HepG2 (cell line): ENCODE results near the gene KAT6B. TPM values are rescaled to one million over a fixed set of nuclear protein-coding genes. Genes with fewer than 3 reads are reported as not detected.

ENCODE experiments used
- ATAC-seq: fragments of 200-7000 bp; cut with Tn5 transposase; 3 replicates; pipeline ENCODE4 v1.9.1; 2020; ENCODE audit warnings: mild to moderate bottlenecking, moderate library complexity
- BruUV-seq: library from RNA; stranded (reverse); fragments of 400-500 nt; replicated peaks from 2 replicates; lab custom pipeline; 2021; lab: Mats Ljungman, UMichigan
- CTCF ChIA-PET: fragments of 300-600 bp; formaldehyde crosslinking; extraction: SDS; loops from one replicate; lab custom pipeline; 2021; ENCODE audit warnings: low total read pairs, inconsistent platforms, low intra/inter-chr PET ratio; lab: Yijun Ruan, JAX
- POLR2A ChIA-PET: fragments of 350-600 bp; sonication (Branson Sonifier 250); formaldehyde crosslinking; loops from one replicate; lab custom pipeline; 2020; ENCODE audit warnings: antibody characterized with exemption, inconsistent platforms; lab: Yijun Ruan, JAX
- DNase-seq: peaks from one replicate; pipeline ENCODE4 v3.0.0-alpha.2; 2015; ENCODE audit warnings: low spot score
- FAIRE-seq: peaks from 3 replicates; lab custom pipeline; 2011; peaks lifted over from hg19 to GRCh38; lab: Jason Lieb, UNC
- H2AFZ ChIP-seq: one replicate; pipeline ENCODE4 v1.6.1; 2011; ENCODE audit warnings: low read length, inconsistent platforms
- H3K27ac ChIP-seq: fragments of 300-600 bp; 3 replicates; pipeline ENCODE4 v1.8.0; 2011; ENCODE audit warnings: mixed run types, mild to moderate bottlenecking, mixed read lengths, low read length, inconsistent platforms; ENCODE audit not compliant: insufficient read depth; ENCODE audit errors: extremely low read length
- H3K27me3 ChIP-seq, 2 experiments: fragments of 200-600 bp in 1 of 2; 2 replicates in 1 of 2; 3 replicates in 1 of 2; pipeline versions ENCODE4 v1.6.0 to v1.8.0; 2011; ENCODE audit warnings: low read length in 2 of 2, mild to moderate bottlenecking in 2 of 2, moderate library complexity in 2 of 2, inconsistent platforms in 1 of 2; ENCODE audit not compliant: insufficient read depth in 2 of 2, control insufficient read depth in 1 of 2
- H3K36me3 ChIP-seq, 2 experiments: fragments of 200-600 bp in 1 of 2; replicated peaks in 1 of 2; 2 replicates in 1 of 2; 3 replicates in 1 of 2; pipeline versions ENCODE4 v1.5.1 to v1.8.0; 2011; ENCODE audit warnings: low read length in 2 of 2, inconsistent platforms in 1 of 2; ENCODE audit not compliant: insufficient read depth in 2 of 2, control insufficient read depth in 1 of 2
- H3K4me1 ChIP-seq: 2 replicates; pipeline ENCODE4 v1.5.1; 2012; ENCODE audit warnings: low read length, inconsistent platforms; ENCODE audit not compliant: insufficient read depth
- H3K4me2 ChIP-seq: 2 replicates; pipeline ENCODE4 v1.6.0; 2011; ENCODE audit warnings: low read depth, low read length, inconsistent platforms
- H3K4me3 ChIP-seq, 3 experiments: fragments of 200-600 bp in 1 of 3; sonication (generic), shearing (Covaris generic) in 1 of 3; replicated peaks in 1 of 3; 2 replicates each; pipeline ENCODE4 v1.5.1; 2011 to 2016; ENCODE audit warnings: low read length in 3 of 3, inconsistent platforms in 2 of 3, low read depth in 2 of 3, mild to moderate bottlenecking in 2 of 3, control low read depth in 1 of 3, mixed read lengths in 1 of 3; ENCODE audit not compliant: insufficient read depth in 1 of 3
- H3K79me2 ChIP-seq: one replicate; pipeline ENCODE4 v1.6.1; 2011; ENCODE audit warnings: low read length, inconsistent platforms; ENCODE audit not compliant: insufficient read depth
- H3K9ac ChIP-seq: 2 replicates; pipeline ENCODE4 v1.6.0; 2011; ENCODE audit warnings: mild to moderate bottlenecking, low read depth, low read length, inconsistent platforms; ENCODE audit not compliant: insufficient read depth
- H3K9me3 ChIP-seq: 2 replicates; pipeline ENCODE4 v1.5.1; 2012; ENCODE audit warnings: mild to moderate bottlenecking, low read length
- H4K20me1 ChIP-seq: 2 replicates; pipeline ENCODE4 v1.6.0; 2011; ENCODE audit warnings: inconsistent platforms, mild to moderate bottlenecking, low read length, moderate library complexity; ENCODE audit not compliant: insufficient read depth
- BHLHE40 ChIP-seq: IDR thresholded peaks from 2 replicates; pipeline ENCODE4 v1.6.1; 2011; ENCODE audit warnings: low read length, improper control_type of control experiment
- DMAP1 ChIP-seq: IDR thresholded peaks from 2 replicates; pipeline ENCODE4 v1.6.1; 2016
- DR1 ChIP-seq: sonication (generic); formaldehyde crosslinking; IDR thresholded peaks from 2 replicates; pipeline ENCODE4 v1.8.0; 2021; ENCODE audit warnings: mild to moderate bottlenecking, missing genetic modification reagents, inconsistent platforms
- HCFC1 ChIP-seq: fragments of 150-350 bp; IDR thresholded peaks from 2 replicates; pipeline ENCODE4 v1.6.1; 2014; ENCODE audit warnings: low read depth, low read length
- MED1 ChIP-seq: sonication (generic); formaldehyde crosslinking; IDR thresholded peaks from 2 replicates; pipeline ENCODE4 v1.4.0; 2020; ENCODE audit warnings: missing genetic modification reagents
- ZBTB3 ChIP-seq: sonication (generic); formaldehyde crosslinking; IDR thresholded peaks from 2 replicates; pipeline ENCODE4 v1.4.0; 2020; ENCODE audit warnings: low read depth, mild to moderate bottlenecking, moderate library complexity, missing genetic modification reagents, borderline replicate concordance
- ZBTB42 ChIP-seq: sonication (generic); formaldehyde crosslinking; IDR thresholded peaks from 2 replicates; pipeline ENCODE4 v1.5.0; 2020; ENCODE audit warnings: mild to moderate bottlenecking, missing genetic modification reagents
- ZNF256 ChIP-seq: sonication (generic); formaldehyde crosslinking; conservative IDR thresholded peaks from 2 replicates; pipeline ENCODE4 v1.4.0; 2020; ENCODE audit warnings: missing genetic modification reagents
- ZNF468 ChIP-seq: sonication (generic); formaldehyde crosslinking; IDR thresholded peaks from 2 replicates; pipeline ENCODE4 v1.8.0; 2022; ENCODE audit warnings: mild to moderate bottlenecking, moderate library complexity, missing genetic modification reagents
- ZNF747 ChIP-seq: sonication (generic); formaldehyde crosslinking; IDR thresholded peaks from 2 replicates; pipeline ENCODE4 v1.8.1; 2023; ENCODE audit warnings: missing genetic modification reagents, mild to moderate bottlenecking, borderline replicate concordance
- ZNF773 ChIP-seq: sonication (generic); formaldehyde crosslinking; IDR thresholded peaks from 2 replicates; pipeline ENCODE4 v1.4.0; 2020; ENCODE audit warnings: missing genetic modification reagents, borderline replicate concordance
- ZNF850 ChIP-seq: sonication (generic); formaldehyde crosslinking; conservative IDR thresholded peaks from 2 replicates; pipeline ENCODE4 v1.9.0; 2021; ENCODE audit warnings: mild to moderate bottlenecking, missing genetic modification reagents
- WGBS: methylation state at CpG from one replicate; pipeline ENCODE4 v1.1.6; 2017; ENCODE audit warnings: low lambda C conversion rate; 5-methylcytosine and 5-hydroxymethylcytosine counted together
- in situ Hi-C: cut with HindIII; loops from 2 replicates; pipeline ENCODE4 v1.10.0; 2017; ENCODE audit warnings: low pct_unique_long_range_greater_than_20kb; ENCODE audit not compliant: extremely low pct_ligation_motif_present
- intact Hi-C: fragments of 100-400 bp; cut with micrococcal nuclease; formaldehyde crosslinking; loops from one replicate; pipeline ENCODE4 v1.10.0; 2022; ENCODE audit not compliant: unreplicated experiment
- polyA plus RNA-seq, 8 experiments: library from polyadenylated mRNA; depleted of rRNA in 3 of 8; stranded (reverse) in 7 of 8; unstranded in 1 of 8; fragments of >200 nt; fragmentation: Illumina TruSeq in 4 of 8; extraction: Trizol in 4 of 8; gene quantifications; 2 replicates each; pipeline versions ENCODE4 v1.2.1 to v1.2.3, GENCODE V29; 2011 to 2016; ENCODE audit warnings: low read depth in 4 of 8, missing spikeins in 1 of 8, mixed read lengths in 1 of 8; ENCODE audit not compliant: insufficient read depth in 1 of 8
- total RNA-seq, 5 experiments: library from RNA; depleted of rRNA; stranded (reverse); fragments of >200 nt; fragmentation: Illumina TruSeq; extraction: Trizol; gene quantifications; 2 replicates each; pipeline ENCODE4 v1.2.3, GENCODE V29; 2016; ENCODE audit warnings: low read depth in 1 of 5
- TF ChIP-seq, protein P1 (sequence below): sonication (generic); formaldehyde crosslinking; IDR thresholded peaks from 2 replicates; pipeline ENCODE4 v1.4.0; 2020; ENCODE audit warnings: missing genetic modification reagents
- TF ChIP-seq, protein P2 (sequence below): sonication (generic); formaldehyde crosslinking; IDR thresholded peaks from 2 replicates; pipeline ENCODE4 v1.4.0; 2020; ENCODE audit warnings: missing genetic modification reagents

Gene KAT6B
- total and polyA plus RNA-seq, 2 of the 13 experiments (the other 11 are each of a cell fraction or from before 2014, with no cell fraction given), result 3.0 to 9.5 TPM

DNA sequence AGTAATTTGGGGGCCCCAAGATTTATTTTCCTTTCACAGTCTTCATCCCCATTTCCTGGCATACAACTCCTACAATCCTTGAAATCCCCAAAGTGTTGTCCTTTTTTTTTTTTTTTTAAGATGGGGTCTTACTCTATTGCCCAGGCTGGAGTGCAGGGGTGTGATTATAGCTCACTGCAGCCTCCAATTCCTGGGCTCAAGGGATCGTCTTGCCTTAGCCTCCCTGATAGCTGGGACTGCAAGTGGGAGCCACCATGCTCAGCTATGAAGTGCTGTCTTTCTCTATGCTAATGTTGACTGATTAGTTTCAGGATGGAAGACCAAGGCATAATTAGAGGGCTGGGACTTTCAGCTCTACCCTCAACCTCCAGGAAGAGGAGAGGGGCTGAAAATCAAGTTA is 41.9 kb upstream of the KAT6B start (continued):
- TF ChIP-seq BHLHE40, result no peak
- TF ChIP-seq ZNF773 (CRISPR knock-in tag), result no peak
- TF ChIP-seq ZBTB42 (CRISPR knock-in tag), result no peak

DNA sequence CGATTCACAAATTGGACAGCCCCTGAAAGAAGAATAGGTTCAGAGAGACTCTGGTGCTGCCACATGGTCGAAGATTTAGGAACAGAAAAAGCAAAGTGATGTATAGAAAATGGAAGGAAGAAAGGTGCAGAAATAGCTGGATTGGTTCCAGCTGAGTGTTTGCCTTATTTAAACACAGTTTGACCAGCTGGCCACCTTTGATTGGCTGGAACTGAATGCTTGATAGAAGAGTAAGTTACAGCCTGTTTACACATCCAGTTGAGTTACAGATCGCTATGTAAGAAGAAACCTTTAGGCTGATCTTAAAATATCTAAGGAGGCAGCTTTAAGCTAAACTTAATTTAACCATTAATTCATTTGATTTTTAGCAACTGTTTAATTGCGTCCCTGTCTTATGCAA is 40.3 kb upstream of the KAT6B start:
- ATAC-seq, result no peak
- BruUV-seq, result no TSS peak
- TF ChIP-seq DMAP1 (CRISPR knock-in tag) (no peak), ZNF468 (CRISPR knock-in tag) (no peak), DR1 (CRISPR knock-in tag) (no peak), MED1 (CRISPR knock-in tag) (no peak), ZNF850 (CRISPR knock-in tag) (no peak), ZNF256 (CRISPR knock-in tag) (no peak), HCFC1 (no peak), ZBTB3 (CRISPR knock-in tag) (no peak), ZNF747 (CRISPR knock-in tag) (no peak)
- TF ChIP-seq, protein P1, sequence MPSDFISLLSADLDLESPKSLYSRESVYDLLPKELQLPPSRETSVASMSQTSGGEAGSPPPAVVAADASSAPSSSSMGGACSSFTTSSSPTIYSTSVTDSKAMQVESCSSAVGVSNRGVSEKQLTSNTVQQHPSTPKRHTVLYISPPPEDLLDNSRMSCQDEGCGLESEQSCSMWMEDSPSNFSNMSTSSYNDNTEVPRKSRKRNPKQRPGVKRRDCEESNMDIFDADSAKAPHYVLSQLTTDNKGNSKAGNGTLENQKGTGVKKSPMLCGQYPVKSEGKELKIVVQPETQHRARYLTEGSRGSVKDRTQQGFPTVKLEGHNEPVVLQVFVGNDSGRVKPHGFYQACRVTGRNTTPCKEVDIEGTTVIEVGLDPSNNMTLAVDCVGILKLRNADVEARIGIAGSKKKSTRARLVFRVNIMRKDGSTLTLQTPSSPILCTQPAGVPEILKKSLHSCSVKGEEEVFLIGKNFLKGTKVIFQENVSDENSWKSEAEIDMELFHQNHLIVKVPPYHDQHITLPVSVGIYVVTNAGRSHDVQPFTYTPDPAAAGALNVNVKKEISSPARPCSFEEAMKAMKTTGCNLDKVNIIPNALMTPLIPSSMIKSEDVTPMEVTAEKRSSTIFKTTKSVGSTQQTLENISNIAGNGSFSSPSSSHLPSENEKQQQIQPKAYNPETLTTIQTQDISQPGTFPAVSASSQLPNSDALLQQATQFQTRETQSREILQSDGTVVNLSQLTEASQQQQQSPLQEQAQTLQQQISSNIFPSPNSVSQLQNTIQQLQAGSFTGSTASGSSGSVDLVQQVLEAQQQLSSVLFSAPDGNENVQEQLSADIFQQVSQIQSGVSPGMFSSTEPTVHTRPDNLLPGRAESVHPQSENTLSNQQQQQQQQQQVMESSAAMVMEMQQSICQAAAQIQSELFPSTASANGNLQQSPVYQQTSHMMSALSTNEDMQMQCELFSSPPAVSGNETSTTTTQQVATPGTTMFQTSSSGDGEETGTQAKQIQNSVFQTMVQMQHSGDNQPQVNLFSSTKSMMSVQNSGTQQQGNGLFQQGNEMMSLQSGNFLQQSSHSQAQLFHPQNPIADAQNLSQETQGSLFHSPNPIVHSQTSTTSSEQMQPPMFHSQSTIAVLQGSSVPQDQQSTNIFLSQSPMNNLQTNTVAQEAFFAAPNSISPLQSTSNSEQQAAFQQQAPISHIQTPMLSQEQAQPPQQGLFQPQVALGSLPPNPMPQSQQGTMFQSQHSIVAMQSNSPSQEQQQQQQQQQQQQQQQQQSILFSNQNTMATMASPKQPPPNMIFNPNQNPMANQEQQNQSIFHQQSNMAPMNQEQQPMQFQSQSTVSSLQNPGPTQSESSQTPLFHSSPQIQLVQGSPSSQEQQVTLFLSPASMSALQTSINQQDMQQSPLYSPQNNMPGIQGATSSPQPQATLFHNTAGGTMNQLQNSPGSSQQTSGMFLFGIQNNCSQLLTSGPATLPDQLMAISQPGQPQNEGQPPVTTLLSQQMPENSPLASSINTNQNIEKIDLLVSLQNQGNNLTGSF, result no peak
- TF ChIP-seq, protein P2, sequence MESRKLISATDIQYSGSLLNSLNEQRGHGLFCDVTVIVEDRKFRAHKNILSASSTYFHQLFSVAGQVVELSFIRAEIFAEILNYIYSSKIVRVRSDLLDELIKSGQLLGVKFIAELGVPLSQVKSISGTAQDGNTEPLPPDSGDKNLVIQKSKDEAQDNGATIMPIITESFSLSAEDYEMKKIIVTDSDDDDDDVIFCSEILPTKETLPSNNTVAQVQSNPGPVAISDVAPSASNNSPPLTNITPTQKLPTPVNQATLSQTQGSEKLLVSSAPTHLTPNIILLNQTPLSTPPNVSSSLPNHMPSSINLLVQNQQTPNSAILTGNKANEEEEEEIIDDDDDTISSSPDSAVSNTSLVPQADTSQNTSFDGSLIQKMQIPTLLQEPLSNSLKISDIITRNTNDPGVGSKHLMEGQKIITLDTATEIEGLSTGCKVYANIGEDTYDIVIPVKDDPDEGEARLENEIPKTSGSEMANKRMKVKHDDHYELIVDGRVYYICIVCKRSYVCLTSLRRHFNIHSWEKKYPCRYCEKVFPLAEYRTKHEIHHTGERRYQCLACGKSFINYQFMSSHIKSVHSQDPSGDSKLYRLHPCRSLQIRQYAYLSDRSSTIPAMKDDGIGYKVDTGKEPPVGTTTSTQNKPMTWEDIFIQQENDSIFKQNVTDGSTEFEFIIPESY, result no peak

More for the DNA sequence above, 40.3 kb upstream of the KAT6B start:
- 41% methylated on average over 4 of the region's 4 CpGs for whole genome bisulfite sequencing
- Histone ChIP-seq H3K27ac (no peak overlapping the region), H3K4me1 (no peaks in the 10 kb centered on the region; the same call in 1 of the 2 replicates), H3K4me3 (no peak overlapping the region), H3K4me2 (no peak overlapping the region), H2AFZ (no peak overlapping the region), H3K9me3 (no peaks in the 10 kb centered on the region), H3K36me3 (no peaks in the 10 kb centered on the region), H3K79me2 (no peaks in the 10 kb centered on the region), H3K27me3 (no peaks in the 10 kb centered on the region), H3K9ac (no peak overlapping the region), H4K20me1 (no peaks in the 10 kb centered on the region)
- FAIRE-seq, result no peak
- in situ Hi-C loops (no loop called here), intact Hi-C loops (no loop called here)
- ChIA-PET CTCF (no interaction called here), POLR2A (no interaction called here)
- DNase-seq, result no peak
